GM10266 (cell line): Measurements from ENCODE around the gene NOC4L.
"Not testable (repeated sequence)": the region's sequence is repeated elsewhere in the genome, so short reads cannot be mapped to it uniquely, and the experiment has no call there.

Source experiments
- DNase-seq: peaks from one replicate; pipeline ENCODE4 v3.0.0; 2012; ENCODE audit errors: extremely low spot score
- CTCF ChIP-seq: IDR thresholded peaks from 2 replicates; pipeline ENCODE4 v1.5.1; 2012; ENCODE audit warnings: mild to moderate bottlenecking, low read depth; ENCODE audit not compliant: control insufficient read depth, insufficient read depth; ENCODE audit errors: missing control alignments

The NOC4L gene

DNA sequence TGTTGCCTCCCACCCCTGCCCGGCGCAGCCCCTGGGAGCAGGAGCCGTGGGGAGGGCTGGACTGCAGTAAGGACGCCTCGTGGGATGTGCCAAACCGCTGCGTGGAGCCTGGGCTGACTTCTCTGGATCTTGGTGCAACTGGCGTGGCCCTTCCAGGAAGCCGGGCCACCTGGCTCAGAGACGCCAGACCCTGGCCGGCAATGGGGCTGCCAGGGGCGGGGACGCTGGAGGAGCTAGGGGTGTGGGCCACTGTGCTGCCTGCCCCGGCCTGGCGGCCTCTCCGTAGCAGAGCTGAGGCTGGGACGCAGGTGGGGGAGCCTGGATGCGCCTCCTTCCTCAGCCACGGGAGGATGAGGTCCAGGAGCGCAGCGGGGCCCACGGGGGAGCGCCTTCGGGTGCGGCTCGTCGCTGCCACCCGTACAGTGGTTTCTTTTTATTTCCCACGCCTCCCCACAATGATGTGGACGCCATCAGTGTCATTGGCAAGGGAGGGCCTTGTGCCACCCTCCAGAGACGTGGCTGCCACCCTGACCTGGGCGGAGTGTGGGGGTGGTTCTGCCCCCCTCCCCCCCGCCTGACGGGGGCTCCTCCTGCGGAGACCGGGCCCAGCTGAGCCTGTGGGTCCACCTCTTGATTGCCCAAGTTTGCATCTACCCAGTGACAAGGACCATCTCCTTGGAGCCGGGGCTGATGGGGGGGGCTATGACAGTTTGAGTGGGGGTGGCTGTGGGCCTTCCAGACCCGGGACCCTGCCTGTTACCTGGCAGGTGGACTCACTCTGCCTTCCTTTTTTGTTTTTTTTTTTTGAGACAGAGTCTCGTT lies 11.4 kb upstream of the NOC4L start:
- no peak for DNase-seq

DNA sequence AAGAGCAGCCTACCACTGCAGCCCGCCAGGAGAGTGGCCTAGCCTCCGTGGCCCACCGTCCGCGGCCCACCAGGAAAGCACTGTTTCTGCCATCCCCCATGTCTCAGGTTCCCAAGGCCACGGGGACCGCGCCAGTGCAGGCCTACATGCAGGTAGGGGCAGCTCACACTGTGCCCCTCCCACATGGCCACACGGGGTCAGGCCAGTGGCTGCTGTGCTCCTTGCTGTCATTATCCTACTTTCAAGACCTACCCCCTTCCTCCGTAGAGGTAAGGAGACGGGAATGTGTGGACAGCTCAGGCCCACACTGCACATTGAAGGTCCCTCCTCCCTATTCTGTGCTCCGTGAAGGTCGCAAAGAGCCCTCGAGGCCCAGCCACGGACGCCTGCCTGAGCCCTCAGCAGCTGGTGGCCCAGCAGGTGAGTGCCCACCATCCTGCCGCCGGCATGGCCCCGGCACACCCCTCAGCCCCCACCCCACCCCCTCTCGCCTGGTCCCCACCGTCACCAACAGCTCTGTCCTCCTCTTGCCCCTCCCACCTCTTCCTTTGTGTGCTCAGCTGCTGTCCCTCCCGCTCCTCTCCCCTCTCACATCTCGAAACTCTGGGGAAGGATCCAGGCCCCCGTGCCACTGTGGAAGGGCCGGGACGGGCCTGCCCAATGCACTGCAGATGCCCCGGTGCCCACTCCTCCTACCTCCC lies 10.2 kb upstream of the NOC4L start:
- no peak for TF ChIP-seq CTCF

More for the DNA sequence above, 11.4 kb upstream of the NOC4L start:
- TF ChIP-seq CTCF: no peak

GRCh38 chr12:132134653-132135183 lies 9.5 kb upstream of the NOC4L start:
- DNase-seq: not testable (repeated sequence)

More for the DNA sequence above, 10.2 kb upstream of the NOC4L start:
- DNase-seq: no peak

- DNase-seq: not testable (repeated sequence)
Measured at GRCh38 chr12:132136226-132136625, 8.0 kb upstream of the NOC4L start.

DNA sequence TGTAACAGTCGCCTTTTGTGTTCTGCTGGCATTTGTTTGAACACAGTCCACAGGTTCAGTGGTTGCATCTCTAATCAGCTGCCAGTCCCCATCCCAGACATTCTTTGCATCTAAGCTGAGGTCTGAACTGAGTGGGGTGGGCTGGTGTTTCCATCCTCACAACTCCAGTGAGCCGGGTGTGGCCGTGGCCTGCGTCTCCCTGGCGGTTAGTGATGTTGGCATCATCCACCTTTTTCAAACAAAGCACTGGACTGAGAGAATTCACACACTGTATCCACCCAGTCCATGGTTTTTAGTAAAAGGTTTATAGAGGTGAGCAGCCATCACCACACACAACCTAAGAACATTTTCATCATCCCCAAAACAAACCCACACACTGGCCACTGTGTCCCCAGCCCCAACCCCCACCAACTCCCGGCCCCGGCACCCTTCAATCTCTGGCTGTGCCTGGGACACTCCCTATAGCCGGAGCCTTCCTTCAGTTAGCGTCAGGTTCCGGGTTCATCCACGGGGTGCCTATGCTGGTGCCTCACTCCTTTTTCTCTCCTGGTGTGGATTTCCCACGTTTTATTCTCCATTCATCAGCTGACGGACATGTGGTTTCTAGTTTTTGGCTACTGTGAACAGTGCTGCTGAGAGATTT lies 6.7 kb upstream of the NOC4L start:
- TF ChIP-seq CTCF: no peak
- no peak for DNase-seq

DNA sequence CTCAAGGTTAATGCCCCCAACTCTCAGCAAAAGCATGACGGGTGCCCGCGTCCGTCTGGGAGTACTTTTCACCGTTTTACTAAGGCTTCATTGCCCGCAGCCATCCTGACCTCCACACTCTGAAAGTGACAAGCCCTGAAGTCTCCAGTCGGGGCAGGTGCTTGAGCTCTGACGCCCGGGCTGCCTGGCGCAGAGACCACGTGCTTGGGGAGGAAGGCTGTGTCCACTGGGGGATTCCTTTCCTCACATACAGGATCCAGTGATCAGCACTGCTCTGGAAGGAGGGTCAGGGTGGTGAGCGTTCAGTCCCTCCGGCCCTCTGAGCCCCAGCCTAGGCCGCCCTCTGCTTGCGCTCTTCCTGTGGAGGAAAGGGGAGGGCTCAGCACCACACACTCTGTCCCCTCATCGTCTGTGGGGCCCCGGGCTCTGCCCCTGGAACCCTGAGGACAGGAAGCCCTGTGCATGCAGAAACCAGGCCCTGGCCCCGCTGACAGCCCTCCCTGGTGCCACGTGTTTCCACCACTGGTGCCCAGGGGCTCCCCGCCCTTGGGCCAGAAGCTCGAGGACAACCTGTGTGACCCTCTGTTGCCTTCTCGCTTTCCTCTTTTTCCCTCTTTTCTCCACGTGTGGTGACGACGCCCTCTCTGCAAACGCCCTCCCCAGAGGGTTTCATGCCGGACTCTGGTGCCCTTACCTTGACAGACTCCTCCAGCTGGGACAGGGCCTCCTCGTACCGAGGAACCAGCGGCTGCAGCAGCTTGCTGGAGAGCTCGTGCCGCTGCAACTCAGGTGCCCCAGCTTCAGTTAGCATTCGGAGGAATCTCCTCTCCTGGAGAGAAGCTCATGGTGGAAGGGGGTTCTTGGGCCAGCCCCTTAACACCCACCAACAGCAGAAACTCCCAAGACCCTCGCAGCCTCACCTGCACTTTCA lies 5.1 kb upstream of the NOC4L start:
- no peak for DNase-seq
- TF ChIP-seq CTCF: no peak

DNA sequence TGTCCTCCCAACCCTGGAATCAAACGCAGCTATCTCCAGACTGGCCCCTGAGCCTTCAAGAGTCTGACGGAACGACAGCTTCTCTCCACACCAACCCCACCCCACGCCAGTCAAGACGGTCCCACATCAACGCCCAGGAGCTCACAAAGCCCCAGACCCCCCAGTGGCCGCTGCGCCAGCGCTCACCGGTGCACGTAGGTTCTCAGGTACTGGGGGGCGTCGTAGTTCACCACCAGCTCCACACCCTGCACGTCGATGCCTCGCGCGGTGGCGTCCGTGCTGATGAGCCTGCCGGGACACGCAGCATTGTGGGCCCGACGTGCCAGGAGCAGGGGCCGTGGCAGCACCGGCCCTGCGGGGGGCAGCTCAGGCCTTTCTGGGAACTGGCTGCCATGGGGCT lies 4.3 kb upstream of the NOC4L start:
- no peak for TF ChIP-seq CTCF
- no peak for DNase-seq
